ENCODE data around the gene CDH23.

Gene CDH23

DNA sequence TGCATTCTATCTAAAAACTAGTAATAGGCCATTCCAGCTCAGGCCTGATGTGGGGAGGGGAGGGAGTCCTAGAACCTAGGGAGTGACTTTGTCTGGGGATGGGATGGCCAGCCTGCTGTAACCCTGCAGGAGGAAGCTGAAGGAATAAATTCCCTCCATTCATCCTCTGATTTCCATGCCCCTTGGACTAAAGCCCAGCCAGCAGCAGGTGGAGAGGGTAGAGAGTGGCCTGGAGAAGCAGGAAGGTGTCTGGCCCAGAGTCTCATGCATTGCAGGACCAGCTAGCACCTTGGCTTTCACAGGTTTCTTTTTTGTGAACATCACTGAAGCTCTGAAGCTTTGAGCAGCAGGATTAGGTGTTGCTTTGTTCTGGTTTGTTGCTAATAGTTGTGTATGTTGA is 32.8 kb upstream of the CDH23 start:
- Histone ChIP-seq H3K4me3 (replicated peaks; ENCODE audit: low read depth, low read length) (no peak overlapping the region), H3K36me3 (ENCODE audit: control insufficient read depth, insufficient read depth, low read length) (no peaks in the 10 kb centered on the region), H3K27me3 (replicated peaks; ENCODE audit: control insufficient read depth, insufficient read depth, low read length) (no peaks in the 10 kb centered on the region)
- no peak for DNase-seq (ENCODE audit: extremely low read depth, insufficient read length)
- TF ChIP-seq, protein P1, sequence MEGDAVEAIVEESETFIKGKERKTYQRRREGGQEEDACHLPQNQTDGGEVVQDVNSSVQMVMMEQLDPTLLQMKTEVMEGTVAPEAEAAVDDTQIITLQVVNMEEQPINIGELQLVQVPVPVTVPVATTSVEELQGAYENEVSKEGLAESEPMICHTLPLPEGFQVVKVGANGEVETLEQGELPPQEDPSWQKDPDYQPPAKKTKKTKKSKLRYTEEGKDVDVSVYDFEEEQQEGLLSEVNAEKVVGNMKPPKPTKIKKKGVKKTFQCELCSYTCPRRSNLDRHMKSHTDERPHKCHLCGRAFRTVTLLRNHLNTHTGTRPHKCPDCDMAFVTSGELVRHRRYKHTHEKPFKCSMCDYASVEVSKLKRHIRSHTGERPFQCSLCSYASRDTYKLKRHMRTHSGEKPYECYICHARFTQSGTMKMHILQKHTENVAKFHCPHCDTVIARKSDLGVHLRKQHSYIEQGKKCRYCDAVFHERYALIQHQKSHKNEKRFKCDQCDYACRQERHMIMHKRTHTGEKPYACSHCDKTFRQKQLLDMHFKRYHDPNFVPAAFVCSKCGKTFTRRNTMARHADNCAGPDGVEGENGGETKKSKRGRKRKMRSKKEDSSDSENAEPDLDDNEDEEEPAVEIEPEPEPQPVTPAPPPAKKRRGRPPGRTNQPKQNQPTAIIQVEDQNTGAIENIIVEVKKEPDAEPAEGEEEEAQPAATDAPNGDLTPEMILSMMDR (IDR thresholded peaks at IDR 0.05; ENCODE audit: insufficient read depth, low read length, poor library complexity, severe bottlenecking): no peak

DNA sequence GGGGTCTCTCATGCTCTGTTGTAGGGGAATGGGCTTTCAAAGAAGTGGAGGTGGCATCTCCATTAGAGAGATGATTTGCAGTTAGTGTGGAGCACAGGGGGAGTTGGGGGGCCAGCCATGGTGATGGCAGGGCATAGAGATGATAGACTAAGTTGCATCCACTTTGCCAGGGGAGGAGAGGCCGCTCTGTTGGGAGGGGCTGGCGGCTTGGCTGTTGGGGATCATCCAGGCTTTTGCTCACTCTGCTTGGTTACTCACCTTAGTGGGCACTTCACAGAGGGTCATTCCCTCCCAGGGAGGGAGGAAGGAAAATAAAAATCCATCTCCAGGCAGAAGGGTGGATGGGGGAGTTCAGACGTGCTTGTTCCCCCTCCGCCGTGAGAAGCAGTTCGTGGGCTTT is 31.4 kb upstream of the CDH23 start:
- Histone ChIP-seq H3K36me3 (ENCODE audit: control insufficient read depth, insufficient read depth, low read length) (no peaks in the 10 kb centered on the region), H3K4me3 (replicated peaks; ENCODE audit: low read depth, low read length) (no peak overlapping the region), H3K27me3 (replicated peaks; ENCODE audit: control insufficient read depth, insufficient read depth, low read length) (no peaks in the 10 kb centered on the region)
- TF ChIP-seq, protein P1 (IDR thresholded peaks at IDR 0.05; ENCODE audit: insufficient read depth, low read length, poor library complexity, severe bottlenecking): no peak
- DNase-seq (ENCODE audit: extremely low read depth, insufficient read length): no peak

DNA sequence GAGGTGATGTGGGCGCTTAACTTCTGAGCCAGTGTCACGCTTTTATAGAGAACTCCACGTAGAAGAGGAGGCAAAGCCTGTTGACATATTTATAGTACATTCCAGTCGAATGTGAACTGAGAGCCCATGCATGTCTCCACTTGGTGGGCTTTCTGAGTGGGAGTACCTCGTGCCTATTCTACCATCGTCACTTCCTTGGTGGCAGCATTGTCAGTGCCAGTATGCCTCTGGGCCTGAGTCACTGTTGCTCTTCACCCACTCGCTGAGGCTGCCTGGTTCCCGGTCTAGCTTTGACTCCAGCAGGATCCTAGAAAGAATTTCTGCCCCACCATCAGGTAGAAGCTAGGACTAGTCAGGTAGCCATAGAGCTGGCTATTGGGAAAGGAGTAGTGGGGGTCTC is 30.0 kb upstream of the CDH23 start:
- Histone ChIP-seq H3K36me3 (ENCODE audit: control insufficient read depth, insufficient read depth, low read length) (no peaks in the 10 kb centered on the region), H3K4me3 (replicated peaks; ENCODE audit: low read depth, low read length) (no peak overlapping the region), H3K27me3 (replicated peaks; ENCODE audit: control insufficient read depth, insufficient read depth, low read length) (no peaks in the 10 kb centered on the region)
- DNase-seq (ENCODE audit: extremely low read depth, insufficient read length): no peak
- TF ChIP-seq, protein P1 (IDR thresholded peaks at IDR 0.05; ENCODE audit: insufficient read depth, low read length, poor library complexity, severe bottlenecking): no peak

DNA sequence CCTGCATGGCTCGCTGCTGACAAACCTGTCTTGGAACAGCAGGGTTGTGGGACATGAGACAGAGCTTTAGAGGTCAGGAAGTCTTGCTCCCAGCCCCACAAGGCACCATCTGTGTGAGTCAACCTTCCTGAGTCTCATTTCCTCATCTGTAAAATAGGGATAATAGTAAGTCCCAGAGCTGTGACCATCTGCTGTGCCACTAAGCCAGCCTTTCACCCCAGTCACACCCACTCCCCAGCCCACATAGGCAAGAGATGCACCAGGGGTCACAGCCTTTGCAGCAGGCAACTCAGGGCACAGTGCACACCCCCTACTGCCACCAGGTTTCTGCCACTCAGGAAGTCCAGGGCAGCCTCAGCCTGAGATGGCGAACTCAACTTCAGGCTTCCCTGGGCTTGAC is 29.4 kb upstream of the CDH23 start:
- DNase-seq (ENCODE audit: extremely low read depth, insufficient read length): no peak
- no peak overlapping the region for H3K4me3 ChIP-seq (replicated peaks; ENCODE audit: low read depth, low read length)
- H3K27me3 ChIP-seq (replicated peaks; ENCODE audit: control insufficient read depth, insufficient read depth, low read length): no peaks in the 10 kb centered on the region
- TF ChIP-seq, protein P1 (IDR thresholded peaks at IDR 0.05; ENCODE audit: insufficient read depth, low read length, poor library complexity, severe bottlenecking): no peak
- no peaks in the 10 kb centered on the region for H3K36me3 ChIP-seq (ENCODE audit: control insufficient read depth, insufficient read depth, low read length)

DNA sequence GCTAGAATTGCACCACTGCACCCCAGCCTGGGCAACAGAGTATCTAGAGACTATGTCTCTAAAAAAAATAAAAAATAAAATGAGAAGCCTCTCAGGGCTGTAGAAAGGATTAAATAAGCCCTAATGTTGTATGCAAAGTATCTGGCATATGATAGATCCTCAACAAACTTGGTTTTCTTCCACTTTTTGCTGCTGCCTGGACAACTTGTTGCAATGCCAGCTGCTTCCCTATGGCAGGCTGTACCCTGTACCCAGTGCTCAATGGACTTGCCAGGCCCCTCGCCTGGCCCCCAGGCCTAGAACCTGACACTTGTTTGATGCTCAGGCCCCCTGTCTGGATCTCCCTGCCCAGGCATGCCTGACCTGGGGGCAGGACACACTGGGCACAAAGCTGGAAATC is 28.5 kb upstream of the CDH23 start:
- H3K36me3 ChIP-seq (ENCODE audit: control insufficient read depth, insufficient read depth, low read length): no peaks in the 10 kb centered on the region
- H3K4me3 ChIP-seq (replicated peaks; ENCODE audit: low read depth, low read length): no peak overlapping the region
- no peak for DNase-seq (ENCODE audit: extremely low read depth, insufficient read length)
- TF ChIP-seq, protein P1 (IDR thresholded peaks at IDR 0.05; ENCODE audit: insufficient read depth, low read length, poor library complexity, severe bottlenecking): no peak
- H3K27me3 ChIP-seq (replicated peaks; ENCODE audit: control insufficient read depth, insufficient read depth, low read length): no peaks in the 10 kb centered on the region

DNA sequence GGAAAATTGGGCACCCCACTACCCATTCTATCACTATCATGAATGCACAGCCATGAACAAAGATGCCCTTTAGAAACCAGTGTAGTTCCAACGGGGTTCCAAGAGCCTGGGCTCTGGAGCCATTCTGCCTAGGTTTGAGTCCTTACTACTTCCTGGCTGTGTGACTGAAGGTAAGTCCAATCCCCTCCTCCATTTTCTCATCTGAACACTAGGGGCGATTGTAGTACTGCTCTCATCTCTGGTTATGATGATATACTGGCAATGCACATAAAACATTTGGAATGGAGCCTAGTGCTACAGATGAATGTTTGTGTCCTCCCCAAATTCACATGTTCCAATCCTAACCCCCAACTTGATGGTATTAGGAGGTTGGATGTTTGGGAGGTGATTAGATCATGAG is 28.1 kb upstream of the CDH23 start:
- Histone ChIP-seq H3K4me3 (replicated peaks; ENCODE audit: low read depth, low read length) (no peak overlapping the region), H3K36me3 (ENCODE audit: control insufficient read depth, insufficient read depth, low read length) (no peaks in the 10 kb centered on the region), H3K27me3 (replicated peaks; ENCODE audit: control insufficient read depth, insufficient read depth, low read length) (no peaks in the 10 kb centered on the region)
- no peak for DNase-seq (ENCODE audit: extremely low read depth, insufficient read length)
- TF ChIP-seq, protein P1 (IDR thresholded peaks at IDR 0.05; ENCODE audit: insufficient read depth, low read length, poor library complexity, severe bottlenecking): no peak
